HTERT RPE-1 (cell line): ENCODE results near the gene UNC93B1.
"Not testable (repeated sequence)": the region's sequence is repeated elsewhere in the genome, so short reads cannot be mapped to it uniquely, and the experiment has no call there.

Experiments
- in situ Hi-C: fragments of 300-500 bp; cut with MboI; formaldehyde crosslinking; loops from 4 replicates; pipeline ENCODE4 v1.14.3; 2020; ENCODE audit warnings: low sequenced_read_pairs

The UNC93B1 gene

DNA sequence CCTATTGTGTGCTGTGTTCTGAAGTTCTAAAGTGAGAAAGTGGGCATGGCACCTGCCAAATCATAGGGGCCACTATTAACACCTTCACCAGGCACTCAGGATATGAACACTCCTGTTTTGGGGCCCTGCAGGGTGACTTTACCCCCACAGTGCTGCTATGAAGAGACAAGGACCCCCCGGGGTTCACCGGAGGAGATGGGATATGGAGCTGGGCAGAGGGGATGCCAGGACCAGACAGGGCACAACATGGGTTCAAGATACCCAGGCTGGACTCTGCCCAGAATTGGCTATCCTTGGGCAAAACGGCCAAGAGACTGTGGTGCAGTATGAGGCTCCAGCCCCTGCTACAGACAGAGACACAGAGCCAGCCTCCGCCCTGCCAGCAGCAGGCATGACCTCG lies 9.5 kb downstream of the UNC93B1 start:
- in situ Hi-C loops, result not testable (repeated sequence)

DNA sequence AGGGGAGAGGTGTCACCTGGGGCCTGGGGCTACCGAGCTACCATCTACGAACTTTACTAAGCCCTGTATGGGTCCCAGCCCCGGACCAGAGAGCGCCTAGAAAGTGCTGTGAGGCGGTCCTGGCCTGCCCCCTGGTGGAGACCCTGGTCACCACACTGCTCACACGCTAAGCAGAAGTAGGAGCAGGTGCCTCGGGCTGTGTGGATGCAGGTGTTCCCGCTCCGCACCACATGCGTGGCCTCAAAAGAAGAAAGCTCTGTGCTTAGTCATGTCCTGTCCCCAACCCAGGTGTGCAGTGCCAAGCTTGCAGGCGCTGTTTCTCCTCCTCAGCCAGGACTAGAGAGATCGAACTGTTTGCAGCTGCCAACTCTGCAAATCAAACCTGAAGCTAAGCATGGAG lies 10.1 kb downstream of the UNC93B1 start:
- in situ Hi-C loops, result not testable (repeated sequence)

DNA sequence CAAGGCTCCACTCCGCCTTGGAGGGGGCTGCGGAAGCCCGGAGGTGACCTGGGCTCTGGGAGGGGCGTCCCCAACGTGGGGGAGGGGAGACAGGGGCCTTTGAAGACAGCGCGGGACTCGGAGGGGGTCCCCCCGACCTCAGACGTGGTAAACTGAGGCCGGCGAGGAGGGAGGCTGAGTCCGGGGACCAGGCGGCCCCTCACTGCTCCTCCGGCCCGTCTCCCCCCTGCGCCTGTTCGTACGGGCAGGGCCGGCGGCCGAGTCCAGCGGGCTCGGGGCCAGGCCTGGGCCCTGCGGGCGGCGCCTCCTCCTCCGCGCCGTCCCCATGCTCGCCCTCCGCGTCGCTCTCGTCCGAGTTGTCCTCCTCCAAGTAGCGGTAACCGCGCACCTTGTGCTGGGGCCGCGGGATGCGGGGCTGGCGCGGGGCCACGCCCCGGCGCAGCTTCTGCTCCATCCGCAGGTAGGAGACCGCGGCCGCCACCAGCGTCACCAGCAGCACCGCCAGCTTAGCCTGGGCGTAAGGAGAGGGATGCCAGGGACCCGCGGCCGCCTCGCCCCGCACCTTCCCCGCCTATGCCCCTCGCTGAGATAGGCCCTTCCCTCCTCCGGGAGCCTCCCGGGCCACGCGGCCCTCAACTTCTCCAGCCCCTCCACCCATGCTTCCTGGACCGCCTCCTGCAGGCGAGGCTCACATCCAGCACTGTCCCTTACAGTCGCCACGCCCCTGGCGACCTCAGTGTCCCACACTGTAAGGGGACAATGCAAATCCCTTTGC lies 12.4 kb downstream of the UNC93B1 start:
- in situ Hi-C loops, result not testable (repeated sequence)

DNA sequence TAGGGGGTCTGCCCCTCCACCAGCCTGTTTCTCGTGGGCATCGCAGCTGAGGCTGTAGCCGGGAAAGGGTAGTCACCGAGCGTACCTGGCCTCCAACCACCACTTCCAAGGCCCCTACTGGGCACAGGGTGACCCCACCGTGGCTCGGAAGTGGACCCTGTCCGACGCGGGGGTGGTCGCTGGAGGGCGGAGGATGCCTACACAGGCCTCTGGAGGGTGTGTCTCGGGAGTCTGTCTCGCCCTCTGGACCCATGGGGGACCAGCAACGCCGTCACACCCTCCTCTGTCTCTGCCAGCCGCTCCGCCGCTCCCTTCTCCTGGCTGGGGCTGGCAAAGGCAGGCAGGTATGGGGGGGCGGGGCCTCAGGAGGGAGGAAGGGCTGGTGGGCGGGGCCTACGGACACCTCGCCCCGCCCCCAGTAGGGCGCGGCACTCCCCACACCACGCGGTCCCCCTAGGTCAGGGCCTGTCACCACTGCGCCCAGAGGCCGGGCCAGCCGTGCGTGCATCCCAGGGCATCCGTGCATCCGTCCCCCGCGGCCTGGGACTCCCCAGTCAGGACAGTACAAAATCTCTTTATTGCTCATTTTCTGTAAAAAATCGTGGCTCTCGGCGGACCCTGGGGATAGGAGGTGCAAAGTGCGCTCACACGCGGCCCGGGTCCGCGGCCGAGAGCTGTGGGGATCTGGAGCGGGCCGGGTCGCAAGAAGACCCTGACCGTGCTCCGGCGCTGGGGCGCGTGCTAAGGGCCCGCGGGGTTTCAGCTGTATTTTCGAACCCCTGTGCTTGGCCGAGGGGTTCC lies 13.2 kb downstream of the UNC93B1 start:
- in situ Hi-C loops, result not testable (repeated sequence)

DNA sequence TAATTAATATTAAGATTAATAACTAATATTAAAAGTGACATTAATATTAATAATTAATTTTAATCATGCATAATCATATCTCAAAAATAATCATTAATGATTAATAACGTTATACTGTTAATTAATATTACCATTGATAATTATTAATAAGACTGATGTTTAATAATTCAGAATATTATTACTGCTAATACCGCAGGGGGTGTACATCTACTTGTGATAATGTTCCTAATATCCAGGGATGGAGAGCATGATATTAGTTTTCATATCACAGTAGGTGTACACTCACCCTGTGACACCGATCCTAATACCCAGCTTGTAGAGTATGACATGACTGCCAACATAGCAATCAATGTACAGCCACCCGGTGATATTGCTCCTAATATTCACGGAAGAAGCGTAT lies 18.6 kb downstream of the UNC93B1 start:
- in situ Hi-C loops, result not testable (repeated sequence)

DNA sequence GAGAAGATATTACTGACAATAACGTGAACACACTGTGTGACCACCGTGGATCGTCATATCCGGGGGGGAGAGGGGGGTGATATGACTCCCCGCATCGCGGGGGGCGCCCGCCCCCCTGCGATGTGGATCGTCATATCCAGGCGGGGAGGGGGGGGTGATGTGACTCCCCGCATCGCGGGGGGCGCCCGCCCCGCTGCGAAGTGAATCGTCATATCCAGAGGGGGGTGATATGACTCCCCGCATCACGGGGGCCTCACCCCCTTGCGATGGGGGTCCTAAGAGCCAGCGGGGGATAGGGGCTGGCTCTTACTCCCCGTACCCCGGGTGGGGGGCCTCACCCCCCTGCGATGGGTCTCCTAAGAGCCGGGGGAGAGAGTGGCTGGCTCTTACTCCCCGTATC lies 19.9 kb downstream of the UNC93B1 start:
- in situ Hi-C loops, result no loop called here

DNA sequence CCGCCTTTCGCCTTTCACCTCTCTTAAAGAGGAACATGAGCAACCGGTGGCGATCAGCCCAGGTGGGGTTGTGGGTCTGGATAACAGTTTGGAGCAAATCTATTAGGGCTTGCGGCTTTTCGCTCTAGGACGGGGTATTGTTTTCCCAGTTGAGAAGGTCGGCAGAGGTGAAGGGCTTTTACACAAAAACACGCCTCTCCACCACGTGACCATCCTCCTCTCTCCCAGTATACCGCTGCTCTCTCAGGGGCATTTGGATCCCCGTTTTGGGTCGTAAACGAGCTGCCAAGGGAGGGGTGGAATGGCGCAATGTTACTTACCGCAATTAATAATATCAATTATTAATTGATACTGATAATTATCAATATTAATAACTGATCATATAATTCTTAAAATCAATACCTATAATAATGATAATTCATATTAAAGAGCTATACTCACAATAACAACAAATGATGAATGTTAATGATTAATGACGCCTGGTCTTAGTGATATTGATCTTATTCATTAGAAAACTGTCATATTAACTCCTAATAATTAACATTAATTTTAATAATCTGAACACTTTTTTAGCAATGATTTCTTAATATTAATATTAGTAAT lies 21.5 kb downstream of the UNC93B1 start:
- in situ Hi-C loops, result not testable (repeated sequence)

DNA sequence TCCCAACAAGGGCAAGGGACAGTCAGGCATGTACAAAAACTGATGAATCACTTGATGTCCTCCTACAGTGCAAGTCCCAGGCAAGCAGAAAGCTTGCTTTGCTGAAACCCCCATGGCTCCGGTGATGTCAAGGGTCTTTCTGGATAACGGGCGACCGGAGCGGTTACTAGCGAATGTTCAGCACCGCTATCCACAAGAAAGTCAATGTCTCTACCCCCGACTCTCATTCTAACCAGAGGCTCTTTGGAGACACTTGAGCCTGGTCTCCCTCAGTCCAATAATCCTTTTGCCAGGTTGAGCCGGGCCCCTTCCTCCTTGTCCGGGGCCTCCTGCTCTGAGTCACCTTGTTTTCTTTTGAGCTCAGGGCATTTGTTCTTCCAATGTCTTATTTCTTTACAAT lies 22.7 kb downstream of the UNC93B1 start:
- in situ Hi-C loops, result not testable (repeated sequence)

DNA sequence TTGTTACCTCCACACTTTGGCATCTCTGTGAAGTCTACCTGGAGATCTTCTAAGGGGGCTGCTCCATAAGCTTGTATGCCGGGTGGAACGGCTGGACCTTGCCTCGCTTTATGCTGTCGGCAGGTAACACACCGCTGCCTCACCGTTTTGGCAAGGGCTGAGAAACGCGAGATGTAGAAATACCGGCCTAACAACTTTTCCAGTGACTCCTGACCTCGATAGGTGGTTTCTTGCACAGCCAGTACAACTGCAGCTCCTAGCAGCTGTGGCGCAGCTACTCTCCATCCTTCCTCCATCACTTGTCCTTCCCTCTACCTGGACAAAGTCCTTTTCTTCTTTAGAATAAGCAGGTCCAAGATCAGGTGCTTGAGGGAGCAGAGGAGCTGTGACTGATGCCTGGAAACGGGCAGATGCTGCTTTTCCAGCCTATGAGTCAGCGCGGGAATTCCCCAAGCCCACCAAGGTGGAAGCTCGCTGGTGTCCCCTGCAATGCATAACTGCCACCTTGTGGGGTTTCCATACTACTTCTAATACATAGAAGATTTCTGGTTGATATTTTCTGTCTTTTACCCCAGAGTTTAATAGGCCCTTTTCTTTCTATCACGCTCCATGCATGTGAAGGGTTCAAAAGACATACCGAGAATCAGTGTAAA lies 25.0 kb downstream of the UNC93B1 start:
- in situ Hi-C loops, result not testable (repeated sequence)

DNA sequence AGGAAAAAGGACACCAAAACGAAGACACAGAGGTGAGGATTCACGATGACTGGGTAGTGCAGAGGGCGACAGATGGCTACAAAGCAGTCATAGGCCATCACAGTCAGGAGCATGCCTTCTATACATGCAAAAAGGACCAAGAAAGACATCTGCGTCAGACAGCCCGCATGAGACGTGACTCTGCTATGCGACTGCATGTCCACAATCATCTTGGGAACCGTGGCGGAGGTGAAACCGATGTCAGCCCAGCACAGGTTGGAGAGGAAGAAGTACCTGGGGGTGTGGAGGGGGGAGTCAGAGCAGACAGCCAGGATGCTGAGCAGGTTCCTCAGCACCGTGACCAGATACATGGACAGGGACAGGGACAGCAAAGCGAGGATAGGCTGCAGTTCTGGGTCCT lies 29.2 kb downstream of the UNC93B1 start:
- in situ Hi-C loops, result not testable (repeated sequence)

DNA sequence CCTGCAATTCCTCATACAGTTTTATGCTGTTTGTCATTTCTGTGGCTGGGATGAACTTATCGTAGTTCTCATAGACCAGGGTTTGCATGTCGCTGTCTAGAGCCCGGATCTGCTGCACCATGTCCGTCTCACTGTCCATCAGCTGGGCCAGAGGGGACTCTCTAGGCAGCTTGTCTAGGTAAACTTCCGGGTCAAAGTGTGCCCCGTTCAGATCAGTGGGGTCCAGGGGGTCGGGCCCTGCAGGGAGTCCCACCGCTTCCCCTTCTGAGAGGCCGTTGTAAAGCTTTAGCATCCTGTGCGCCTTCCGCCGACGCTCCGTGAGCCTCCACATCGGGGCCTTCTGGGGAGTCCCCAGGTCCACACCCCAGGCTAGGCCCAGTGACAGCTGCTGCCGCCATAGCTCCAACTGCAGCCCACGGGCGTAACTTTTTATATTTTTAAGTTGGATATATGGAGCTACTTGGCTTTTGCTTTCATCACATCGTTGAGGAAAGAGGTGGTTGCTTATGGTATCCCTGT lies 38.0 kb downstream of the UNC93B1 start:
- in situ Hi-C loops, result not testable (repeated sequence)

DNA sequence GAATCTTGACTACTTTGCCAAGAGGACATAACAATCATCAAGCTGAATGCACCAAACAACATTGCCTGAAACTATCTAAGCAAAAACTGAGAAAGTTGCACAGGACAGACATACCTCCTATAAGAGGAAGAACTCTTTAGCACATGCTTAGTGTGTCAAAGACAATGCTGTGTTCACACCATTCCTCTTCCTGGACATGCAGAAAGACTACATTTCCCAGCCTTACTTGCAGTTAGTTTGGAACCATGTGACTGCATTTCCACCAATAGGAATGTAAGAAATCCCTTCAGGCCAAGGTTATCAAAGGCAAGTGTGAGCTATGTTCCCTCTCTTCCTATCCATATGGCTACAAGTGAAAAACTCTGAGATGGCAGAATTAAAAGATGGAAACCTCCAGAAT lies 39.2 kb downstream of the UNC93B1 start:
- in situ Hi-C loops, result not testable (repeated sequence)

DNA sequence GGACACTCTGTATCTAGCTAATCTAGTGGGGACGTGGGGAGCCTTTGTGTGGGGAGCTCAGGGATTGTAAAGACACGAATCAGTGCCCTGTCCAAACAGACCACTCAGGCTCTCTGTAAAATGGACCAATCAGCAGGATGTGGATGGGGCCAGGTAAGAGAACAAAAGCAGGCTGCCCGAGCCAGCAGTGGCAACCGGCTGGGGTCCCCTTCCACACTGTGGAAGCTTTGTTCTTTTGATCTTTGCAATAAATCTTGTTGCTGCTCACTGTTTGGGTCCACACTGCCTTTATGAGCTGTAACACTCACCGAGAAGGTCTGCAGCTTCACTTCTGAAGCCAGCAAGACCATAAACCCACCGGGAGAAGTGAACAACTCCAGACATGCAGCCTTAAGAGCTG lies 40.0 kb downstream of the UNC93B1 start:
- in situ Hi-C loops, result not testable (repeated sequence)

DNA sequence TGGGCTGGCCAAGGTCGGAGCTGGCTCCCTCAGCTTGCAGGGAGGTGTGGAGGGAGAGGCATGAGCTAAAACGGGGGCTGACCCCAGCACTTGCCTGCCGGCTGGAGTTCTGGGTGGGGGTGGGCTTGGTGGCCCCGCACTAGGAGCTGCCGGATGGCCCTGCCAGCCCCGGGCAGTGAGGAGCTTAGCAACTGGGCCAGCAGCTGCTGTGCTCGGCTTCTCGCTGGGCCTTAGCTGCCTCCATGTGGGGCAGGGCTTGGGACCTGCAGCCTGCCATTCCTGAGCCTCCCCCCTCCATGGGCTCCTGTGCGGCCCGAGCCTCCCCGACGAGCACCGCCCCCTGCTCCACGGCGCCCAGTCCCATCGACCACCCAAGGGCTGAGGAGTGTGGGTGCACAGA lies 40.7 kb downstream of the UNC93B1 start:
- in situ Hi-C loops, result not testable (repeated sequence)

DNA sequence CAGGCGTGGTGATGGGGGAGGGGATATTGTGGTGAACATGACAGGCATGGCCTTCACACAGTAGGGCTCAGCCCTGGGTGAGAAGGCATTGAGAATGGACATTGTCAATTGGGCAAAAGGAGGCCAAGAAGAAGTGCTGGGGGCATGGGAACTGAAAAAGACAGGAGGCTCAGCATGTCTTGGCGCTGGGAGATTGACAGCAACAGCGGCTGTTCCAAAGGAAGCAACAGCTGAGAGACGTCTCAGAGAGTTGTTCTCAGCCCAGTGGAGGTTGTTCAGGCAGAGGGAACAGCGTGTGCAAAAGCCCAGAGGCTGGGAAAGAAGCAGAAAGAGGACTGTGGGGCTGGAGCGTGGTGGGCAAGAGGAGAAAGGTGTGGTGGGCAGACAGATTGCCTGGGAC lies 47.7 kb downstream of the UNC93B1 start:
- in situ Hi-C loops, result not testable (repeated sequence)

DNA sequence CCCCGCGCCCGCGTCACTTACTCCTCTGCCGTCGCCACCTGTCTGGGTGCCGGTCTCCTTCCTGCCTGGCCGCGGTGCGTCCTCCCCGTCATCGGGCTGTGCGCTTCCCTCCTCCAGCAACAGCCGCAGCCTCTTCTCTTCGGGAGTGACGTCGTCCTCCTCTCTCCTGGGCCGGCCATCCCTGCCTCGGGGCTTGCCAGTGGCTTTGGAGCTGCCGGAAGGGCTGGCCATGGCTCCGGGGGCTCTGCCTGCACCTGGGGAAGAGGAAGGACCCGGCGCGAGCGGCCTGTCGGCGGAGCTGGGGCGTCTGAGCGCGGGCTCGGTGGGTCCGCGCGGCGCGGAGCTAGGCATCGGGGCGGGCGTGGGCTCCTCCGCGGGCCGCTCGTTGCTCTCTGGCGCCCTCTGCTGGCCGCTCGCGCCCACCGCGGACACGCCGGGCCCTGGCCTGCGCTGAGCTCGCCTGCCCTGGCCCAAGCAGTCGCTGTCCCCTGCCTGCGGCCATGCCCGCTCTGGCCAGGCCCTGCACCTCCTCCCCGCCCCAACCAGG lies 48.4 kb downstream of the UNC93B1 start:
- in situ Hi-C loops, result not testable (repeated sequence)

DNA sequence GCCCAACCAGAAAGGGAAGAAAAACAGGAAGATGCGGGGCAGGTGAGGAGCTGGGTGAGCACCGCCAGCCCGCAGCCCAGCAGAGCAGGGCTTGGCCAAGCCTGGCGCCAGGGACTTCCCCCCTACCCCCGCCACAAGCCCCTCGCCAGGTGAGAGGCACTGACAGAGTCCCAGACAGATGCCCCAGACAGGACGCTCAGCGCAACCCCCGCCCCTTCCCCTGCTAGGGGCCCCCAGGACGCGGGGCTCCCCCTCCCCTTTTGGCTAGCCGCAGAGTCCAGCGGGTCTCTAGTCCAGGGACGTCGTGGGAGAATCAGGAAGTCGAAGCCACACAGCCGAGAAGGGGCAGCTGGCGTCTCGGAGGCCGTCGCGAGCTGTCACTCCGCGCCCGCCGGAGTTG lies 48.9 kb downstream of the UNC93B1 start:
- in situ Hi-C loops, result not testable (repeated sequence)

DNA sequence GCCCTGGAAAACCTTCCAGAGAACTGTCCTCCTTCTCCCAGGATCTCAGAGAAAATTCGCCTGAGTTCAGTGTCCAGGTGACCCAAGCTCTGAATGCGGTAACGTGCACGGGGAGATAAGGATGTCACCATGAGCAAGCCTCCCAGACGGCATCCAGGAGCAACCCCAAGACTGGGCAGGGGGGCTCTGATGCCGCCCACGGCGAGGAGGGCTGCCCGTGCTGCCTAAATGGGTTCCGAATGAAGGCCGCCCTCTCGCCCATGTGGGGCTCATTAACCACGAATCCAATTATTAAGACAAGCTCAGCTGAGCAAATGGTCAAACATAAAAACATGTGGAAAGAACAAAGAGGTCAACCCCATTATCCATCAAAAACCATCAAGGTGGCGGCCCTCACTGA lies 49.6 kb downstream of the UNC93B1 start:
- in situ Hi-C loops, result not testable (repeated sequence)

DNA sequence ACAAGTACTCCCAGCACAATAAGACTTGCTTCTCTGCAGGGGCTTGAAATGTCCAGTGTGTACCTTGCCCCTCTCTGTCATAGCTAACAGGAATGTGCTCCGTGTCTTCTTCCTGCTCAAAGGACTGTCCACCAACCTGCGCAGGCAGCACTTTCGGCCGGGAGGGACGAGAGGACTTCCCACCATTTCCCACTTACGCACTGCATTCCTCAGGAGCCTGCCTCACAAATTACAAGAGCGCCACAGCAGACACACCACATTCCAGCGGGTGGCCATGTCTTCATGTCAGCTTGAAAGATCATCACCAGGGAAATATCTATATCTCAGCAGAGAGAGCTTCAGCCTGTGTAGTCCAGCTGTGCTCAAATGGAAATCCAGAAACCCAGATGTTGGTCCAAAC lies 53.2 kb downstream of the UNC93B1 start:
- in situ Hi-C loops, result not testable (repeated sequence)

DNA sequence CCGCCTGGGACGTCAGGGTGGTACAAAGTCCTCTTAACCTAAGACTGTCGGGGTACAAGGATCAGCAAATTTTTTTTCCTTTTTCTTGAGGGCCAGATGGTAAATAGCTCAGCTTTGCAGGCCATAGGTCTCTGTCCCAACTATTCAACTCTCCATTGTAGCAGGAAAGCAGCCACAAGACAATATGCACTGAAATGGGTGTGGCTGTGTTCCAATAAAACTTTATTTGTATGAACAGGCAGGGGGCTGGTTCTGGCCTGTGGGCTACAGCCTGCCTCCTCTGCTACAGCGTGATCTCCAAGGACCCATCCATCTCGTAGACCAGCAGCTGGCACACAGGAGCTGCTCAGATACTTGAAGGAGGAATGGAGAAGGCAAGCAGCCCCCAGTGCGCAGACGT lies 56.1 kb downstream of the UNC93B1 start:
- in situ Hi-C loops, result not testable (repeated sequence)

DNA sequence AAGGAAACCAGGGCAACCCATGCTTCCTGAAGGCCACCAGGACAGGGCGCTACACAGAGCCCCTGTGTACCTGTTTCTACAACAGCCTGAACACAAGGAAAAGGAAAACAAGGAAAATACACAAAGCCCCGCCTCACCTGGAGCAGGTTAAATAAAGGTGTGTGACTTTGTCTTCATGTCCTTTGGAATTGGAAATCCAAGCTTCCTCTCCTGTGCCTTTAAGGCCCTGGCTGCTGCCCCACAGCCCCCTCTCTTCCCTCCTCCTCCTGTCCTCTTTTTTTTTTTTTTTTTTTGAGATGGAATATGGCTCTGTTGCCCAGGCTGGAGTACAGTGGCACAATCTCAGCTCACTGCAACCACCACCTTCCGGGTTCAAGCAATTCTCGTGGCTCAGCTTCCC lies 57.5 kb downstream of the UNC93B1 start:
- in situ Hi-C loops, result not testable (repeated sequence)
